ENCODE measurements around the gene BMP7.

DNA sequence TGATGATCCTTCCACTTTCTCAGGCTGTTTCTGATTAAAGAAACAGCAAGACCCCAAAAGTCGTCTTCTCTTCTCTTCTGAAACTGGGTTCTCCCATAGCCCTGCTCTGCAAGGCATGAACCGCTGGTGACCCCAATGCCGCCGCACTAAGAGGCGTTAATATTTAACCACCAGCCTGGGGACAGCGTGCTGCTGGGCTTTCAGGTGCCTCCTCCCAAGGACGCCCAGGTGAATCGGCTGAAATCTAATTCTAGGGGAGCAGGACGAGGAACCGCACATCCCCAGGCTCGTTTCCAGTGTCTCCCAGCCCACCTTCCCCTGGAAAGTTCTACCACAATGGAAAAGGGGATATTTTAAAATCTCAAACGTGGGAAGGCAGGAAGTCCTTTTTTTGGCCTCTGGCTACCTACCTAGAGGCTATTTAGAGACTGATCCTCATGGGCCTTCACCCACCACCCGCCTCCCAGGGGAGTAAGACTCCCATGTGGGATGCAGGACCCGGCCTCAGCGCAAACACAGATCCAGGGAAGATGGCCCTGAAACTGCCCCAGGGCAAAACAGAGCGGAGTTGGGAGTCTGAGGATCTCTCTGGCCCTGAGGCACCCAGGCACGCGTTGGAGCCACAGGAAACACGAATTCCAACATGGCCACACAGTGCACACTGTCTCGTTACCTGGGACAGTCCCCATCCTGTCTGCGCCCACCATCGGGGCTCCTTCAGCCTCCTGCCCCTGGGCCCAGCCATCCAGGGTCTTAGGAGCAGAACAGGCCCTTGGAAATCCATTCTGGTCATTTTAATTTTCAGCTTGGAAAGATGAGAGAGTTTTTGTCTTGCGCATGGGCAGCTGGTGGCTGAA, 56.2 kb downstream of the BMP7 start:
- TF ChIP-seq EP300 (IDR thresholded peaks at IDR 0.05) (no peak), POLR2A (IDR thresholded peaks at IDR 0.05) (no peak)
- TF ChIP-seq, protein P1, sequence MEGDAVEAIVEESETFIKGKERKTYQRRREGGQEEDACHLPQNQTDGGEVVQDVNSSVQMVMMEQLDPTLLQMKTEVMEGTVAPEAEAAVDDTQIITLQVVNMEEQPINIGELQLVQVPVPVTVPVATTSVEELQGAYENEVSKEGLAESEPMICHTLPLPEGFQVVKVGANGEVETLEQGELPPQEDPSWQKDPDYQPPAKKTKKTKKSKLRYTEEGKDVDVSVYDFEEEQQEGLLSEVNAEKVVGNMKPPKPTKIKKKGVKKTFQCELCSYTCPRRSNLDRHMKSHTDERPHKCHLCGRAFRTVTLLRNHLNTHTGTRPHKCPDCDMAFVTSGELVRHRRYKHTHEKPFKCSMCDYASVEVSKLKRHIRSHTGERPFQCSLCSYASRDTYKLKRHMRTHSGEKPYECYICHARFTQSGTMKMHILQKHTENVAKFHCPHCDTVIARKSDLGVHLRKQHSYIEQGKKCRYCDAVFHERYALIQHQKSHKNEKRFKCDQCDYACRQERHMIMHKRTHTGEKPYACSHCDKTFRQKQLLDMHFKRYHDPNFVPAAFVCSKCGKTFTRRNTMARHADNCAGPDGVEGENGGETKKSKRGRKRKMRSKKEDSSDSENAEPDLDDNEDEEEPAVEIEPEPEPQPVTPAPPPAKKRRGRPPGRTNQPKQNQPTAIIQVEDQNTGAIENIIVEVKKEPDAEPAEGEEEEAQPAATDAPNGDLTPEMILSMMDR (IDR thresholded peaks at IDR 0.05) = no peak
